Fibroblast of lung (primary cell): ENCODE data around the gene RPAP3.

Experiments used
- CTCF ChIP-seq, 2 donors: IDR thresholded peaks in 1 of 2; conservative IDR thresholded peaks in 1 of 2; 1 replicate in 1 of 2; 2 replicates in 1 of 2; pipeline ENCODE4 v1.5.1; 2011 to 2012; ENCODE audit warnings: low read length in 2 of 2, control low read depth in 1 of 2, inconsistent platforms in 1 of 2, low read depth in 1 of 2, mild to moderate bottlenecking in 1 of 2
- EZH2 ChIP-seq: IDR thresholded peaks from 2 replicates; pipeline ENCODE4 v1.5.1; 2012; ENCODE audit warnings: low read length, control low read depth, mild to moderate bottlenecking; ENCODE audit errors: missing control alignments

GRCh38 chr12:47747596-47748506 is 42.0 kb upstream of the RPAP3 start:
- TF ChIP-seq CTCF (conservative IDR thresholded peaks at IDR 0.05 in 1 of 2, IDR thresholded peaks at IDR 0.05 in 1 of 2; ENCODE audit: low read depth in 1 of 2, low read length in 2 of 2) = no peak
- TF ChIP-seq EZH2 = no peak
